22Rv1 (cell line): Measurements from ENCODE around the gene CXCR2.

Source experiments
- H3K27ac ChIP-seq: fragments of 450-650 bp; 2 replicates; pipeline ENCODE4 v1.5.1; 2017
- CTCF ChIP-seq: fragments of 450-650 bp; IDR thresholded peaks from 2 replicates; pipeline ENCODE4 v1.5.1; 2017; ENCODE audit warnings: mild to moderate bottlenecking
- ZFX ChIP-seq: fragments of 450-650 bp; IDR thresholded peaks from 2 replicates; pipeline ENCODE4 v1.6.1; 2017; ENCODE audit warnings: antibody characterized with exemption, borderline replicate concordance

The CXCR2 gene

GRCh38 chr2:218152777-218153176 lies 26.9 kb downstream of the CXCR2 start:
- no peak overlapping the region for H3K27ac ChIP-seq
- TF ChIP-seq CTCF (no peak), ZFX (no peak)

- H3K27ac ChIP-seq, result no peak overlapping the region
These were observed 30.2 kb downstream of the CXCR2 start for GRCh38 chr2:218155953-218156479.

GRCh38 chr2:218161644-218162043 lies 35.8 kb downstream of the CXCR2 start:
- H3K27ac ChIP-seq, result no peak overlapping the region
- TF ChIP-seq ZFX, result no peak
- TF ChIP-seq CTCF, result no peak

More at GRCh38 chr2:218155953-218156479, 30.2 kb downstream of the CXCR2 start:
- no peak for TF ChIP-seq CTCF
- no peak for TF ChIP-seq ZFX

- no peak for TF ChIP-seq ZFX
- TF ChIP-seq CTCF, result no peak
- no peak overlapping the region for H3K27ac ChIP-seq
These were observed 37.0 kb downstream of the CXCR2 start for GRCh38 chr2:218162814-218163213.

DNA sequence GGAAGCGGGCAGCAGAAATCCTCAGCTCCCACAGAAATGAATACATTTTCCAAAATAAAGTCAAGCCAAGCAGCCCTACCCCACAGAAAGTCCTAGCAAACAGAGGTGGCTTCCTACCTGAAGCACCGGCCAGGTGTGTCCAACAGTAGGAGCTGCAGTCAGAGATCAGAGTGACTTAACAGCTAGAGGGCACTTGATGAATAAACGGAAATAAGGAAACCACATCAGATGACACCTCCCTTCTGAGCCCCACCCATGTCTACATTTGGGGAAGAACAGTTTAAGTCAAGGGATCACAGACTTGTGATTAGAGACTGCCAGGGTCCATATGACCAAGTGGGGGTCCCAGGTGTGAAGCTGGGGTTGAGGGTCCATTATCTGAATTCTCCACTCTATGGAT lies 41.0 kb downstream of the CXCR2 start, which contains the start of gene CXCR1:
Gene CXCR1, minus strand, starts transcription at position 172 of the 400 bp plus-strand sequence. CDS start 1,751 bp downstream, outside the sequence.
- no peak within 1 kb of the TSS for H3K27ac ChIP-seq
- no peak for TF ChIP-seq ZFX
- TF ChIP-seq CTCF, result no peak

- no peak for TF ChIP-seq ZFX
- TF ChIP-seq CTCF, result no peak
These were observed 42.2 kb downstream of the CXCR2 start for GRCh38 chr2:218168016-218168415.

GRCh38 chr2:218168635-218169462 lies 43.0 kb downstream of the CXCR2 start:
- no peak overlapping the region for H3K27ac ChIP-seq
- no peak for TF ChIP-seq ZFX
- peak; percentile 86 for TF ChIP-seq CTCF

More at GRCh38 chr2:218168016-218168415, 42.2 kb downstream of the CXCR2 start:
- H3K27ac ChIP-seq, result no peak overlapping the region
